Measurements from ENCODE around the gene NPFF. TPM values are rescaled to one million over a fixed set of nuclear protein-coding genes. Genes with fewer than 3 reads are reported as not detected.
A peak's percentile ranks its signal among the peaks of the same experiment; 100 is the strongest.

Gene NPFF
- total RNA-seq, 2 donors from 2014 or later, result not detected

DNA sequence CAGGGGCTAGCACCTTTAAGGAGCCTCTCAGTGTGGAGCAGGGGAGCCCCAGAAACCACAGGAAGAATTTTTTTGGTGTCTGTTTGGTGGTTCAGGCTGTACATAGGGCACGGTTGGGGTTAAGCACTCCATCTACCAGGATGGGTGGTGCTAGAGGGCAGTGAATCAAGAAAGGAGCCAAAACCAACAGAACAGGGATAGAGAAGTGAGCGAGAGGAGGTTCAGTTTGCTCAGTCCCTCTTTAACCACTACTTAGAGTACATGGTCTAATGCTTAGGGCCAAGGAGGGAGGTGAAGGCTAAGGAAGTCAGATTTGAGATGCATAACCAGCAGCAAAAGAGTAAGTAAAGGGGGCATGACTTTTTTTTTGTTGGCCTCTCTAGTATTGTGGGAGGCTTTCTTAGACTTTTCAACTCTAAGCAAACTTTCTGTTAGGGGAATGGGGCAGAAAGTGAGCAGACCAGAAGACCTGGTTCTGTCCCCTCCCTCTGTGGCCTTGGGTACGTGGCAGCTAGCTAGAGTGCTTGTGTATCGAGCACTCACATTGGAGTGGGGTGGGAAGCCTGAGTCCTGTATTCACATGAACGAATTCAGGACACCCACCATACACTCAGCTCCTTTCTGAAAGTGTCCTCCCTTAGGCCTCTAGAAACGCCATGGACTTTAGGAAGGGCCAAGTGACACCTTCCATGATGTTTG lies 6.6 kb upstream of the NPFF start:
- Histone ChIP-seq H3K9ac (ENCODE audit: low read depth in 2 of 2, low read length in 2 of 2) (no peak overlapping the region), H3K4me1 (no peaks in the 10 kb centered on the region), H3K27me3 (no peaks in the 10 kb centered on the region), H3K36me3 (peaks cover 8% of the 10 kb centered on the region), H3K27ac (no peak overlapping the region), H3K9me3 (no peaks in the 10 kb centered on the region), H3K4me3 (no peak overlapping the region)
- TF ChIP-seq, protein P1, sequence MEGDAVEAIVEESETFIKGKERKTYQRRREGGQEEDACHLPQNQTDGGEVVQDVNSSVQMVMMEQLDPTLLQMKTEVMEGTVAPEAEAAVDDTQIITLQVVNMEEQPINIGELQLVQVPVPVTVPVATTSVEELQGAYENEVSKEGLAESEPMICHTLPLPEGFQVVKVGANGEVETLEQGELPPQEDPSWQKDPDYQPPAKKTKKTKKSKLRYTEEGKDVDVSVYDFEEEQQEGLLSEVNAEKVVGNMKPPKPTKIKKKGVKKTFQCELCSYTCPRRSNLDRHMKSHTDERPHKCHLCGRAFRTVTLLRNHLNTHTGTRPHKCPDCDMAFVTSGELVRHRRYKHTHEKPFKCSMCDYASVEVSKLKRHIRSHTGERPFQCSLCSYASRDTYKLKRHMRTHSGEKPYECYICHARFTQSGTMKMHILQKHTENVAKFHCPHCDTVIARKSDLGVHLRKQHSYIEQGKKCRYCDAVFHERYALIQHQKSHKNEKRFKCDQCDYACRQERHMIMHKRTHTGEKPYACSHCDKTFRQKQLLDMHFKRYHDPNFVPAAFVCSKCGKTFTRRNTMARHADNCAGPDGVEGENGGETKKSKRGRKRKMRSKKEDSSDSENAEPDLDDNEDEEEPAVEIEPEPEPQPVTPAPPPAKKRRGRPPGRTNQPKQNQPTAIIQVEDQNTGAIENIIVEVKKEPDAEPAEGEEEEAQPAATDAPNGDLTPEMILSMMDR (IDR thresholded peaks at IDR 0.05), result no peak
- DNase-seq, result no peak
- intact Hi-C loops (cut with DNase I), result no loop called here

DNA sequence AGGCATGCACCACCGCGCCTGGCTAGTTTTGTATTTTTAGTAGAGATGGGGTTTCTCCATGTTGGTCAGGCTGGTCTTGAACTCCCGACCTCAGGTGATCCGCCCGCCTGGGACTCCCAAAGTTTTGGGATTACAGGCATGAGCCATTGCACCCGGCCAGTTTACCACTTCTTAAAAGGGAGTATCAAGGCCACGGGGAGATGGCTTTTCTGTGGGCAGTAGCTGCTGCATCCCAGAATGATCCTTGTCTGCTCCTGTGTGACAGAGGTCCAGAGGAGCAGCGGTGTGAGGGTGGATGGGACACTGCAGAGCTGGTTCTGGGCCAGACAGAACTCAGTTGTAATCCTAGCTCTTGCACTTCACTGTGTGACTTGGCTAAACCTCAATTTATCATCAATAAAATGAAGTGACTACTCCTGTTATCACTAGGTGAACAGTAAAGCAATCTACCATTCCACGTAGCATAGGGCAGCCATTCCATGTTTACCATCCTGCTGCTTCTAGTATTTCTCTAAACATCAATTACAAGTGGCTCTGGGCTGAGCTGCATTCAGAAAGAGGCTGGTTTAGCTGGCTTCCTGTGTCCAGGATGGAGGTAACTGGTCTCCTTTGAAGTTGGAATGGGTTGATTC lies 3.0 kb upstream of the NPFF start:
- Histone ChIP-seq H3K4me1 (no peaks in the 10 kb centered on the region), H3K9me3 (no peaks in the 10 kb centered on the region), H3K4me3 (no peak overlapping the region), H3K27me3 (no peaks in the 10 kb centered on the region), H3K27ac (no peak overlapping the region), H3K9ac (ENCODE audit: low read depth in 2 of 2, low read length in 2 of 2) (peak overlapping the region in 1 of 2 donors; percentile 21), H3K36me3 (no peaks in the 10 kb centered on the region)
- no peak for DNase-seq
- TF ChIP-seq, protein P1 (IDR thresholded peaks at IDR 0.05), result no peak
- intact Hi-C loops (cut with DNase I), result no loop called here

DNA sequence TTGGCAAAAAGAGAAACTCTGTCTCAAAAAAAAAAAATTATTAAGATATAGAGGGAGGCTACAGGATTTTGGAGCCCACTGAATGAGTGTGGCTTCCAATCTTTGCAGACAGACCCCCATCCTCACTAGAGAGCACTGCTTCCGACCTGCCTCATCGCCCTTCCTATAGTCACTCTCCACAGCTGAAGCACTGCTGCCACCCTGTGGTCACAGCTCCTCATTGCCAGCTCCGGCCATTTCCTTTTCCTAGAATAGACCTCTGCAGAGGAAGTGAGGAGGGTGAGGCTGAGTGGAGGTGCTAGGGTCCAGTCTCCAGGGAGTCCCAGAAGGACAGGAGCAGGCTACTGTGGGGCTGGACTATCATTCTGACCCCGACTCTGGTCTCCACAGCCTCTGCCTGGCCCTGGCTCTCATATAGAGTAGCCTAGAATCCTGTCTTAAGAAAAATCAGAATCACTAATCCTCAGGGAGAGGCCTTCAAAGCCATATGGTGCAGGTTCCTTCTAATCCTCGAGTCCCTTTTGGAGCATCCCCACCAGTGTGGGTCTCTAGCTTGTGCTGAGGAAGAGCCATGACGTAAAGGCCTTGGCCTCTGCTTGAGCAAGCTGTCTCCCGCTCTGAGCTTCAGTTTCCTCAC lies 1.4 kb upstream of the NPFF start:
- TF ChIP-seq, protein P1 (IDR thresholded peaks at IDR 0.05), result peak; percentile 77
- no peak overlapping the region for H3K4me3 ChIP-seq
- no peaks in the 10 kb centered on the region for H3K9me3 ChIP-seq
- H3K36me3 ChIP-seq, result no peaks in the 10 kb centered on the region
- intact Hi-C loops (cut with DNase I), result loop anchor here (10.0 kb wide), 2 partner anchors 54 to 174 kb away; partner anchors contain the start of genes PCBP2 and SP7
- no peak overlapping the region for H3K27ac ChIP-seq
- no peaks in the 10 kb centered on the region for H3K27me3 ChIP-seq
- DNase-seq, result peak; percentile 93
- peak overlapping the region in 1 of 2 donors; percentile 66 for H3K9ac ChIP-seq (ENCODE audit: low read depth in 2 of 2, low read length in 2 of 2)
- H3K4me1 ChIP-seq, result no peaks in the 10 kb centered on the region

DNA sequence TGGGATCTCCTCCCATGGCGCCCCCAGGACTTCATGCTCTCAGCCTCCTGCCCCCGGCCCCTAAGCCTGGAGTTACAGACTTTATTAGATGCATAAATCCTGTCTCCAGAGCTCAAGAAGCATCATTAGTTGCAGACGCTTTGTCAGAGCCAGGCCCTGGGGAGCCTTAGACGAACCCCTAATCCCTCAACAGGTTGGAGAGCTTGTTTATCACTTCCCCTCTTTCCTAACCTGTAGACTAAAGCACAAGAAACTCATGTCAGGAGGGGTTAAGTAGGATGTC lies 260 bp upstream of the NPFF start:
- peaks cover under 1% of the 10 kb centered on the region for H3K4me1 ChIP-seq
- H3K27ac ChIP-seq, result no peak overlapping the region
- H3K9me3 ChIP-seq, result no peaks in the 10 kb centered on the region
- no peak overlapping the region for H3K4me3 ChIP-seq
- no peak overlapping the region for H3K9ac ChIP-seq (ENCODE audit: low read depth in 2 of 2, low read length in 2 of 2)
- H3K36me3 ChIP-seq, result no peaks in the 10 kb centered on the region
- TF ChIP-seq, protein P1 (IDR thresholded peaks at IDR 0.05), result no peak
- H3K27me3 ChIP-seq, result no peaks in the 10 kb centered on the region
- intact Hi-C loops (cut with DNase I), result loop anchor here (10.0 kb wide), 2 partner anchors 53 to 173 kb away; partner anchors contain the start of genes PCBP2 and SP7
- DNase-seq, result no peak

DNA sequence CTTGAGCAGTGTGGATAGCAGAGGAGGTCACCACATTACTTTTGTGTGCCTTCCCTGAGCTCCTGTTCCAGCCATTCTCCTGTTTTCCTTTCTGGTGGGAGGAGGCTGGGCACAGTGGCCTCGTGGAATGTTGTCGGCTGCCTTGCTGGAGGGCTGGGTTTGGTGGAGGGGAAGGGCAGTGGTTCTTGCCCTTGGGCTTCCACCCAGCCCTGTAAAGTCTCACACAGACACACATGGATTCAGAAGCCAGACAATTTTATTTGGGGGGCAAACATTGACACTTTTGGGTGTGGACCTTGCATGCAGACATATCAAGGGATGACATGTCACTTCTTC lies 866 bp downstream of the NPFF start:
- H3K27ac ChIP-seq, result no peak overlapping the region
- H3K9ac ChIP-seq (ENCODE audit: low read depth in 2 of 2, low read length in 2 of 2), result no peak overlapping the region
- H3K27me3 ChIP-seq, result no peaks in the 10 kb centered on the region
- no peaks in the 10 kb centered on the region for H3K36me3 ChIP-seq
- intact Hi-C loops (cut with DNase I), result loop anchor here (10.0 kb wide), 2 partner anchors 52 to 172 kb away; partner anchors contain the start of genes PCBP2 and SP7
- H3K9me3 ChIP-seq, result no peaks in the 10 kb centered on the region
- TF ChIP-seq, protein P1 (IDR thresholded peaks at IDR 0.05), result no peak
- DNase-seq, result no peak
- no peak overlapping the region for H3K4me3 ChIP-seq
- peaks cover 11% of the 10 kb centered on the region for H3K4me1 ChIP-seq

Measured in colonic mucosa (tissue), 4 donors.